ENCODE results near the gene CCDC187. TPM values are rescaled to one million over a fixed set of nuclear protein-coding genes. Genes with fewer than 3 reads are reported as not detected.

The CCDC187 gene
- total RNA-seq, 4 donors from 2014 or later = 0.13 to 0.45 TPM; not detected in 2

GRCh38 chr9:136203408-136204144 lies 100.3 kb downstream of the CCDC187 start:
- no peaks in the 10 kb centered on the region for H3K9me3 ChIP-seq
- peaks cover 75% of the 10 kb centered on the region for H3K27me3 ChIP-seq
- H3K27ac ChIP-seq = no peak overlapping the region
- H3K4me1 ChIP-seq = peaks cover 15% of the 10 kb centered on the region
- DNase-seq (ENCODE audit: low spot score in 2 of 2) = no peak
- 66% methylated on average over 3 of the region's 33 CpGs for WGBS
- TF ChIP-seq POLR2A (IDR thresholded peaks at IDR 0.05) = no peak
- TF ChIP-seq EP300 (IDR thresholded peaks at IDR 0.05) = no peak
- no peak for TF ChIP-seq POLR2AphosphoS5 (IDR thresholded peaks at IDR 0.05)
- TF ChIP-seq, protein P1, sequence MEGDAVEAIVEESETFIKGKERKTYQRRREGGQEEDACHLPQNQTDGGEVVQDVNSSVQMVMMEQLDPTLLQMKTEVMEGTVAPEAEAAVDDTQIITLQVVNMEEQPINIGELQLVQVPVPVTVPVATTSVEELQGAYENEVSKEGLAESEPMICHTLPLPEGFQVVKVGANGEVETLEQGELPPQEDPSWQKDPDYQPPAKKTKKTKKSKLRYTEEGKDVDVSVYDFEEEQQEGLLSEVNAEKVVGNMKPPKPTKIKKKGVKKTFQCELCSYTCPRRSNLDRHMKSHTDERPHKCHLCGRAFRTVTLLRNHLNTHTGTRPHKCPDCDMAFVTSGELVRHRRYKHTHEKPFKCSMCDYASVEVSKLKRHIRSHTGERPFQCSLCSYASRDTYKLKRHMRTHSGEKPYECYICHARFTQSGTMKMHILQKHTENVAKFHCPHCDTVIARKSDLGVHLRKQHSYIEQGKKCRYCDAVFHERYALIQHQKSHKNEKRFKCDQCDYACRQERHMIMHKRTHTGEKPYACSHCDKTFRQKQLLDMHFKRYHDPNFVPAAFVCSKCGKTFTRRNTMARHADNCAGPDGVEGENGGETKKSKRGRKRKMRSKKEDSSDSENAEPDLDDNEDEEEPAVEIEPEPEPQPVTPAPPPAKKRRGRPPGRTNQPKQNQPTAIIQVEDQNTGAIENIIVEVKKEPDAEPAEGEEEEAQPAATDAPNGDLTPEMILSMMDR (IDR thresholded peaks at IDR 0.05) = no peak
- H3K4me3 ChIP-seq = no peak overlapping the region
- H3K36me3 ChIP-seq = peaks cover 10% of the 10 kb centered on the region

GRCh38 chr9:136202454-136203407 lies 101.2 kb downstream of the CCDC187 start:
- TF ChIP-seq EP300 (IDR thresholded peaks at IDR 0.05) (no peak), POLR2A (IDR thresholded peaks at IDR 0.05) (no peak), POLR2AphosphoS5 (IDR thresholded peaks at IDR 0.05) (no peak)
- TF ChIP-seq, protein P1 (IDR thresholded peaks at IDR 0.05) = no peak
- Histone ChIP-seq H3K4me1 (peaks cover 21% of the 10 kb centered on the region), H3K9me3 (no peaks in the 10 kb centered on the region), H3K27ac (no peak overlapping the region), H3K36me3 (peaks cover 4% of the 10 kb centered on the region), H3K27me3 (peaks cover 83% of the 10 kb centered on the region), H3K4me3 (no peak overlapping the region)
- 6% methylated on average over 18 of the region's 99 CpGs for WGBS
- DNase-seq (ENCODE audit: low spot score in 2 of 2) = no peak

DNA sequence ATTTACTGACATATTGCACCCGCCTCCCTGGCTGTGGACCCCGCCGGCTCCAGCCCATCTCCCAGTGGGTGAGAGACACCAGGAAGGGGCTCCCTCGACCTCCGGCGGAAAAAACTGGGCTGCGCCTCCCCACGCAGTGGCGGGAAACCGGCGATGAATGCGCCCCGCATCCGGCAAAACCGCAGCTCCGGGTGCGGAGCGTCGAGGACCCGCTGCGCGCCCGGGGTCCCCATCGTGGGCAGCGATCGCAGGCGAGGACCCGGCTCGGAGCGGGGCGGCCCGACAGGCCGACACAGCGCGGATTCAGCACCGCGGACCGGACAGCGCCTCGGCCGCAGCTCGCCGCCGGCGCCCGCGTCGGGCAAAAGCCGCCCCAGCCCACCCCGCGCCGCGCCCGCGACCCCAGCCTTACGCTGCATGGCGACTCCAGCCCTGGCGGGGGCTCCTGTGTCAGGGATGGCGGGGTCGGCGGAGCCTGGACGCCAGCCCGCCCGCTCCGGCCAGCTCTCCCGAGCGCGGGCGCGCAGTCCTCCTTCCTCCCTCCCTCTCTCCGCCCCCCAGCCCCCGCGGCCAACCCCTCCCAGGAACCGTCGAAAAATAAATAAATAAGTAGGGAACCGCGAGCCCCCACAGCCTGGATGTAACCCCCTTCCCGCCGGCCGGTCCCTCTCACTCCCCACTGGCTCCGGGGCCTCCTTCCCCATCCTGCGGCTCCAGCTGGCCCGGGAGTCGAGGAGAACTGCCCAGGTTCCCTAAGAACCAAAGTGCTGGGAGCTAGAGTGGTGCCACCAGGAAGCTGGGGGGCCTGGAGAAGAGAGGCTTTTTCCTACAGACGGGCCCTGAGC lies 102.1 kb downstream of the CCDC187 start:
- peaks cover 21% of the 10 kb centered on the region for H3K4me1 ChIP-seq
- H3K27ac ChIP-seq = no peak overlapping the region
- no peak for DNase-seq (ENCODE audit: low spot score in 2 of 2)
- TF ChIP-seq POLR2A (IDR thresholded peaks at IDR 0.05) (no peak), EP300 (IDR thresholded peaks at IDR 0.05) (no peak), POLR2AphosphoS5 (IDR thresholded peaks at IDR 0.05) (no peak)
- TF ChIP-seq, protein P1 (IDR thresholded peaks at IDR 0.05) = no peak
- H3K36me3 ChIP-seq = no peaks in the 10 kb centered on the region
- 35% methylated on average over 2 of the region's 85 CpGs for WGBS
- H3K27me3 ChIP-seq = peaks cover 92% of the 10 kb centered on the region
- H3K9me3 ChIP-seq = no peaks in the 10 kb centered on the region
- H3K4me3 ChIP-seq = no peak overlapping the region

GRCh38 chr9:136201174-136201573 lies 102.7 kb downstream of the CCDC187 start:
- H3K36me3 ChIP-seq = no peaks in the 10 kb centered on the region
- H3K4me1 ChIP-seq = peaks cover 21% of the 10 kb centered on the region
- WGBS = 67% methylated on average over 13 of the region's 13 CpGs
- TF ChIP-seq POLR2AphosphoS5 (IDR thresholded peaks at IDR 0.05) (no peak), EP300 (IDR thresholded peaks at IDR 0.05) (no peak)
- TF ChIP-seq, protein P1 (IDR thresholded peaks at IDR 0.05) = no peak
- peaks cover 99% of the 10 kb centered on the region for H3K27me3 ChIP-seq
- H3K27ac ChIP-seq = no peak overlapping the region
- H3K9me3 ChIP-seq = no peaks in the 10 kb centered on the region
- no peak for DNase-seq (ENCODE audit: low spot score in 2 of 2)
- no peak overlapping the region for H3K4me3 ChIP-seq
